OCI-M2 (cell line): Measurements from ENCODE around the gene PARVB.

Experiments used
- DNase-seq: peaks from one replicate; lab custom pipeline; 2025; ENCODE audit not compliant: unreplicated experiment; lab: John Stamatoyannopoulos, UW

PARVB gene

GRCh38 chr22:44154436-44154942, 130.4 kb downstream of the PARVB start:
- DNase-seq = no peak

GRCh38 chr22:44155115-44155514, 131.0 kb downstream of the PARVB start:
- DNase-seq = no peak

DNA sequence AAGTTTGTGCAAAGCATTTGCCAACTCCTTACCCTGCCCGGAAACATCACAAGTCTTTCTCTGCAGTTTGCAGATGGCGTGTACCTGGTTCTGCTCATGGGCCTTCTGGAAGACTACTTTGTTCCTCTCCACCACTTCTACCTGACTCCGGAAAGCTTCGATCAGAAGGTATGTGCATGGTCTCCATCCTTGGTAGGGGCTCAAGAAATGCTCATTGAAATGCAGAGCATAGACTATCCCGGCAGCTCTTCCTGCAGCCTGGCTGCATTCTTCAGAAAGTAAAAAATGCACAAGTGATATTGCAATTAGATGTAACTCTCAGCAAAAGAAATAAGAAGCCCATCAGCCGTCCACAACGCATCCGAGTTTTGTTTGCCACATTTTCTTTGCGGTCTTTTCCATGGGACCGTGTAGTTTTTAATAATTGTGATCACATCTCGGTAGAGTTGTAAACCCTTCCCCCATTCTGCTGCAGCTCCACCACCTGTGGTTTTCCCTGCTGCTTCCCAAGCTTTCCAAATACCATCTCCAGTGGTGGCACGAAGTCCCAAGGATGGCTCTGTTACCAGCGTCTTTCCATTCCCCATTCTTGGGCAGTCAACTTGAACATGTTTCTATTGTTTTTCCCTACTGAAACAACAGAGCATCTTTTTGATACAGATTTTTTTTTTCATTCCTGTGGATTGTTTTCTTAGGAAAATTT, 134.0 kb downstream of the PARVB start:
- DNase-seq = no peak

- DNase-seq = no peak
Measured at GRCh38 chr22:44158816-44159215, 134.7 kb downstream of the PARVB start.

DNA sequence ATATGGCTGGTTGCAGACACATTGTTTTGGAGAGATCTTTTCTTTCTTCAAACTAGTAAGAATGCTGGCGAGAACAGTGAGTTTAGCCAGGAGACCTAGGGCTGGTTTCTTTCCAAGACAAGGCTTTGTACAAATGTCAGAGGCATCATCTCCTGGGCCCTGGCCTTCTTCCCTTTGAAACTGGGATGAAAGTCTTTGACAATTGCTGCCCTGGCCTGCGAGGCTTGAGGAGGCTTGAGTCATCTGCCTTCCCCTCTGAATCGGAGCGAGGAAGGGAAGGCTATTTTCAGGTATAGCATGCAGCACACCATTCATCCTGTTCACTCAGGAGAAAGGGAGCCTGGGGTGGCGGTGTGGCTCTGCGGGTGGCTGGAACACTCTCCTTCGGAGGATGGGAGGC, 135.1 kb downstream of the PARVB start:
- no peak for DNase-seq

- DNase-seq = no peak
Measured at GRCh38 chr22:44159811-44160210, 135.7 kb downstream of the PARVB start.

GRCh38 chr22:44160421-44160820, 136.3 kb downstream of the PARVB start:
- no peak for DNase-seq

DNA sequence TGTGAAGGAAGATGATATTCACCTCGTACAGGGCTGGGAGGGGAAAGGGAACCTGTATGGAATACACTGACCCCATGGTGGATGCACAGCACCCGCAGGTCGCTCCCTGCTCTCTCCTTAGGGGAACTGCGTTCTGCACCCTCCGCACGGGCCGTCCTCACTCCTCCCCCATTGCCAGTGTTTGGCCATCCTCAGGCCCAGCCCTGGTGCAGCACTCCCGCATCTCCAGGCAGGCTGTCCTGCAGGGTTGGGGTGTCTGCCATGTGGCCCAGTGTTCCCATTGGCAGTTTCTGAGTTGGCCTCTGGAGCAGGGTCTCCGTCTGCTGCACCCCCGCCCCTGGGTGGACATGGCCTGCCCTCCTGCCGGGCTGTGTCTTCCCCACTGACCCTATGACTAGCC, 137.6 kb downstream of the PARVB start:
- no peak for DNase-seq

- DNase-seq = no peak
Measured at GRCh38 chr22:44162960-44163359, 138.9 kb downstream of the PARVB start.

GRCh38 chr22:44163536-44163935, 139.4 kb downstream of the PARVB start:
- DNase-seq = no peak

GRCh38 chr22:44164031-44164430, 139.9 kb downstream of the PARVB start:
- DNase-seq = no peak

- no peak for DNase-seq
Measured at GRCh38 chr22:44165286-44165874, 141.3 kb downstream of the PARVB start.

DNA sequence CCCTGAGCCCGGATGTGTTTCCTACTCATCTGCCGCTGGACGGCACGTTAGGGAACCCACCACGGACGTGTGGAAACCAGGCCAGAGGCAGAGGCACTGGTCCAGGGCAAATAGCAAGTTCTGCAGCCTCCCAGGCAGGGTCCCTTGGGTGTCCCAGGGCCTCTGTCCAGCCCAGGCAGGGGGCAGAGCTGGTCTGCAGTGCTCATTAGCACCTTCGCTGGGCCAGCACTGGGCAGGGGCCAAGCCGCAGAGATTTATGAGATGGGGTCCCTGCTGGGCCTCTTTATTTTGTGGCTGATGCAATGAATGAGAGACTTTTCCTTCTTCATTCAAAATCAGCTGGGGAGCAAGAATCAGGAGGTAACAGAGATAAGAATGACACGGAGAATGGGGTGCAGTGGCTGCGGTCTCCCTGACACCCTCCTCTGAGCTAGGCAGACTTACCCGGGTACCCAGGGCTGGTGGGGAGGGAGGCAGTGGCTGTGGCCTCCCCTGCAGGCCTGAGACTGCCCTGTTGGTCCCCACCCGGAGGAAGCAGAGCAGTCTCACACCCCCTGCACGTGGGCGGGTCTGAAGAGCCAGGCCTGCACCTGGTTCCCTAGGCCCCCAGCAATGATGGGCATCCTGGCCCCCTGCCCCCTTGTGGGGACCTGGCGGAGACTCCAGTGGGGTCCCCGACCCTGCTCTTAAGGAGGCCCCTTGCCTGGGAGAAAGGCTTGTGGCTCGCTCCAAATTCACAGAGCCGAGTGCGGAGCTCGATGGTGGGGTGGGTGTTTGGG, 142.6 kb downstream of the PARVB start:
- no peak for DNase-seq

GRCh38 chr22:44167501-44167900, 143.4 kb downstream of the PARVB start:
- DNase-seq = no peak

- DNase-seq = no peak
Measured at GRCh38 chr22:44168206-44168605, 144.1 kb downstream of the PARVB start.

- DNase-seq = no peak
Measured at GRCh38 chr22:44170470-44170869, 146.4 kb downstream of the PARVB start.

GRCh38 chr22:44171561-44171960, 147.5 kb downstream of the PARVB start:
- DNase-seq = no peak

GRCh38 chr22:44172370-44173108, 148.4 kb downstream of the PARVB start:
- no peak for DNase-seq

GRCh38 chr22:44173154-44173553, 149.1 kb downstream of the PARVB start:
- DNase-seq = no peak

GRCh38 chr22:44175676-44176075, 151.6 kb downstream of the PARVB start:
- no peak for DNase-seq
